Fibroblast of lung (primary cell): Measurements from ENCODE around the gene NOL4L. TPM values are rescaled to one million over a fixed set of nuclear protein-coding genes. Genes with fewer than 3 reads are reported as not detected.

Experiments
- DNase-seq, 2 donors: peaks; one replicate each; pipeline versions ENCODE4 v3.0.0 to v3.0.0-alpha.2; 2010; ENCODE audit warnings: low read depth in 2 of 2
- H2AFZ ChIP-seq: 2 replicates; pipeline ENCODE4 v1.5.1; 2012; ENCODE audit warnings: low read length, control low read depth, inconsistent platforms
- H3K27ac ChIP-seq: 2 replicates; pipeline ENCODE4 v1.5.1; 2011; ENCODE audit warnings: low read length, control low read depth; ENCODE audit not compliant: insufficient read depth
- H3K27me3 ChIP-seq: 2 replicates; pipeline ENCODE4 v1.5.1; 2011; ENCODE audit warnings: mild to moderate bottlenecking, low read length; ENCODE audit not compliant: control insufficient read depth, insufficient read depth
- H3K36me3 ChIP-seq: 2 replicates; pipeline ENCODE4 v1.5.1; 2011; ENCODE audit warnings: low read length; ENCODE audit not compliant: control insufficient read depth, insufficient read depth
- H3K4me1 ChIP-seq: 2 replicates; pipeline ENCODE4 v1.5.1; 2011; ENCODE audit warnings: low read length; ENCODE audit not compliant: control insufficient read depth, insufficient read depth; ENCODE audit errors: extremely low read depth
- H3K4me2 ChIP-seq: 2 replicates; pipeline ENCODE4 v1.5.1; 2011; ENCODE audit warnings: low read length, control low read depth; ENCODE audit not compliant: insufficient read depth; ENCODE audit errors: extremely low read depth
- H3K4me3 ChIP-seq, 4 experiments: fragments of 200-600 bp in 1 of 4; sonication (generic) in 1 of 4; replicated peaks in 1 of 4; 2 replicates each; pipeline ENCODE4 v1.5.1; 2011 to 2016; ENCODE audit warnings: low read length in 4 of 4, low read depth in 3 of 4, mild to moderate bottlenecking in 3 of 4, control low read depth in 2 of 4, inconsistent platforms in 1 of 4, mixed read lengths in 1 of 4; ENCODE audit not compliant: insufficient read depth in 1 of 4; ENCODE audit errors: control extremely low read depth in 1 of 4
- H3K79me2 ChIP-seq: 2 replicates; pipeline ENCODE4 v1.5.1; 2012; ENCODE audit warnings: mild to moderate bottlenecking, low read length, inconsistent platforms; ENCODE audit not compliant: control insufficient read depth, insufficient read depth
- H3K9ac ChIP-seq: 2 replicates; pipeline ENCODE4 v1.5.1; 2011; ENCODE audit warnings: mild to moderate bottlenecking, low read length, control low read depth; ENCODE audit not compliant: insufficient read depth
- H3K9me3 ChIP-seq: 2 replicates; pipeline ENCODE4 v1.5.1; 2012; ENCODE audit warnings: low read depth, low read length; ENCODE audit not compliant: control insufficient read depth, insufficient read depth
- H4K20me1 ChIP-seq: 2 replicates; pipeline ENCODE4 v1.5.1; 2011; ENCODE audit warnings: low read length; ENCODE audit not compliant: control insufficient read depth, insufficient read depth; ENCODE audit errors: extremely low read depth
- CTCF ChIP-seq, 2 donors: IDR thresholded peaks in 1 of 2; conservative IDR thresholded peaks in 1 of 2; 1 replicate in 1 of 2; 2 replicates in 1 of 2; pipeline ENCODE4 v1.5.1; 2011 to 2012; ENCODE audit warnings: low read length in 2 of 2, control low read depth in 1 of 2, inconsistent platforms in 1 of 2, low read depth in 1 of 2, mild to moderate bottlenecking in 1 of 2
- EZH2 ChIP-seq: IDR thresholded peaks from 2 replicates; pipeline ENCODE4 v1.5.1; 2012; ENCODE audit warnings: low read length, control low read depth, mild to moderate bottlenecking; ENCODE audit errors: missing control alignments
- polyA plus RNA-seq, 2 donors: library from polyadenylated mRNA; depleted of rRNA in 1 of 2; stranded (reverse) in 1 of 2; unstranded in 1 of 2; fragments of >200 nt; gene quantifications; 2 replicates each; pipeline ENCODE4 v1.2.1, GENCODE V29; 2011 to 2012; ENCODE audit warnings: missing spikeins in 1 of 2
- total RNA-seq: library from RNA; depleted of rRNA; stranded (reverse); fragments of >200 nt; gene quantifications from 2 replicates; pipeline ENCODE4 v1.2.1, GENCODE V29; 2014

Gene NOL4L
- total and polyA plus RNA-seq, 2 donors (not counting 1 experiment from before 2014, with no cell fraction given), result 3.2 to 4.0 TPM

- H3K4me1 ChIP-seq, result no peaks in the 10 kb centered on the region
- no peak overlapping the region for H2AFZ ChIP-seq
- no peak overlapping the region for H3K9ac ChIP-seq
- no peak overlapping the region for H3K4me2 ChIP-seq
- DNase-seq, result no peak
- H3K79me2 ChIP-seq, result no peaks in the 10 kb centered on the region
- H3K4me3 ChIP-seq, result no peak overlapping the region
- H3K36me3 ChIP-seq, result no peaks in the 10 kb centered on the region
- TF ChIP-seq CTCF (conservative IDR thresholded peaks at IDR 0.05 in 1 of 2, IDR thresholded peaks at IDR 0.05 in 1 of 2; ENCODE audit: low read depth in 1 of 2, low read length in 2 of 2), result no peak
- H3K27ac ChIP-seq, result no peak overlapping the region
- no peaks in the 10 kb centered on the region for H3K9me3 ChIP-seq
- H3K27me3 ChIP-seq, result peaks cover 5% of the 10 kb centered on the region
- H4K20me1 ChIP-seq, result no peaks in the 10 kb centered on the region
Observed at GRCh38 chr20:32539817-32540675, 45.1 kb downstream of the NOL4L start.

GRCh38 chr20:32539026-32539816 lies 45.9 kb downstream of the NOL4L start:
- no peak overlapping the region for H3K4me2 ChIP-seq
- DNase-seq, result no peak
- no peak overlapping the region for H3K9ac ChIP-seq
- no peak overlapping the region for H2AFZ ChIP-seq
- no peaks in the 10 kb centered on the region for H3K79me2 ChIP-seq
- H3K27me3 ChIP-seq, result peaks cover 5% of the 10 kb centered on the region
- no peaks in the 10 kb centered on the region for H3K4me1 ChIP-seq
- no peak for TF ChIP-seq EZH2
- TF ChIP-seq CTCF (conservative IDR thresholded peaks at IDR 0.05 in 1 of 2, IDR thresholded peaks at IDR 0.05 in 1 of 2; ENCODE audit: low read depth in 1 of 2, low read length in 2 of 2), result no peak
- no peak overlapping the region for H3K27ac ChIP-seq
- no peaks in the 10 kb centered on the region for H3K9me3 ChIP-seq
- no peak overlapping the region for H3K4me3 ChIP-seq
- H4K20me1 ChIP-seq, result no peaks in the 10 kb centered on the region
- no peaks in the 10 kb centered on the region for H3K36me3 ChIP-seq

- H4K20me1 ChIP-seq, result no peaks in the 10 kb centered on the region
- no peaks in the 10 kb centered on the region for H3K9me3 ChIP-seq
- no peak overlapping the region for H3K9ac ChIP-seq
- H3K4me2 ChIP-seq, result no peak overlapping the region
- DNase-seq, result no peak
- no peak overlapping the region for H3K27ac ChIP-seq
- H3K79me2 ChIP-seq, result no peaks in the 10 kb centered on the region
- no peaks in the 10 kb centered on the region for H3K36me3 ChIP-seq
- H3K27me3 ChIP-seq, result peaks cover 5% of the 10 kb centered on the region
- H3K4me3 ChIP-seq, result no peak overlapping the region
- H3K4me1 ChIP-seq, result no peaks in the 10 kb centered on the region
- no peak overlapping the region for H2AFZ ChIP-seq
- TF ChIP-seq EZH2 (no peak), CTCF (conservative IDR thresholded peaks at IDR 0.05 in 1 of 2, IDR thresholded peaks at IDR 0.05 in 1 of 2; ENCODE audit: low read depth in 1 of 2, low read length in 2 of 2) (no peak)
Observed at GRCh38 chr20:32538526-32538939, 46.6 kb downstream of the NOL4L start.
